Mononuclear cell (primary cell): ENCODE data around the gene PCYOX1L. TPM values are rescaled to one million over a fixed set of nuclear protein-coding genes. Genes with fewer than 3 reads are reported as not detected.
A peak's percentile ranks its signal among the peaks of the same experiment; 100 is the strongest.

ENCODE experiments used
- H3K27me3 ChIP-seq: 2 replicates; pipeline ENCODE4 v1.6.0; 2011; ENCODE audit warnings: low read length, control low read depth; ENCODE audit not compliant: insufficient read depth
- H3K4me1 ChIP-seq: 2 replicates; pipeline ENCODE4 v1.5.1; 2011; ENCODE audit warnings: mild to moderate bottlenecking, low read length, control low read depth; ENCODE audit not compliant: insufficient read depth
- H3K4me3 ChIP-seq: 2 replicates; pipeline ENCODE4 v1.5.1; 2011; ENCODE audit warnings: mild to moderate bottlenecking, low read length, moderate library complexity
- H3K9me3 ChIP-seq: 2 replicates; pipeline ENCODE4 v1.5.1; 2011; ENCODE audit warnings: low read depth, mild to moderate bottlenecking, control low read depth, low read length
- total RNA-seq: library from RNA; depleted of rRNA; stranded (reverse); fragments of >200 nt; gene quantifications from one replicate; pipeline ENCODE4 v1.2.3, GENCODE V29; 2012

Gene PCYOX1L
- total RNA-seq, 1 donor: 9.2 TPM

DNA sequence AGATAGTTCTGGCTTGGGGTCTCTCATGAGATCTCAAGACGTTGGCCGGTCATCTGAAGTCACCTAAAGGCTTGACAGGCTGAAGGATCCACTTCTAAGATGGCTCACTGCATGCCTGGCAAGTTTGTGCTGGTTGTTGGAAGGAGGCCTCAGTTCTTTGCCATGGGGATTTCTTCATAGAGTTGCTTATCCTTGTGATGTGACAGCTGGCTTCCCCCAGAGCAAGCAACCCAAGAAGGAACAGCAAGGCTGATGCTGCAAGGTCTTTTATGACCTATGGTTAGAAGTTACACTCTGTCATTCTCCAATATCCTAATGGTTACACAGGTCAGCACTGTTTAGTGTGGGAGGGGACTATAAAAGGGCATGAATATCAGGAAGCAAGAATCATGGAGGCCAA is 33.2 kb upstream of the PCYOX1L start:
- H3K4me3 ChIP-seq: no peak overlapping the region
- no peaks in the 10 kb centered on the region for H3K4me1 ChIP-seq
- H3K27me3 ChIP-seq: no peaks in the 10 kb centered on the region
- no peaks in the 10 kb centered on the region for H3K9me3 ChIP-seq

- H3K4me3 ChIP-seq: no peak overlapping the region
Measured at GRCh38 chr5:149325166-149325735, 32.6 kb upstream of the PCYOX1L start.

GRCh38 chr5:149325894-149326293 is 32.0 kb upstream of the PCYOX1L start:
- H3K9me3 ChIP-seq: no peaks in the 10 kb centered on the region
- H3K4me3 ChIP-seq: no peak overlapping the region
- no peaks in the 10 kb centered on the region for H3K27me3 ChIP-seq
- H3K4me1 ChIP-seq: no peaks in the 10 kb centered on the region

More at GRCh38 chr5:149325166-149325735, 32.6 kb upstream of the PCYOX1L start:
- H3K9me3 ChIP-seq: no peaks in the 10 kb centered on the region
- H3K27me3 ChIP-seq: no peaks in the 10 kb centered on the region
- no peaks in the 10 kb centered on the region for H3K4me1 ChIP-seq

GRCh38 chr5:149326611-149327010 is 31.2 kb upstream of the PCYOX1L start:
- no peaks in the 10 kb centered on the region for H3K27me3 ChIP-seq
- H3K4me1 ChIP-seq: no peaks in the 10 kb centered on the region
- H3K4me3 ChIP-seq: no peak overlapping the region
- no peaks in the 10 kb centered on the region for H3K9me3 ChIP-seq

- Histone ChIP-seq H3K9me3 (no peaks in the 10 kb centered on the region), H3K4me1 (no peaks in the 10 kb centered on the region), H3K27me3 (no peaks in the 10 kb centered on the region), H3K4me3 (no peak overlapping the region)
Measured at GRCh38 chr5:149328177-149328576, 29.7 kb upstream of the PCYOX1L start.

DNA sequence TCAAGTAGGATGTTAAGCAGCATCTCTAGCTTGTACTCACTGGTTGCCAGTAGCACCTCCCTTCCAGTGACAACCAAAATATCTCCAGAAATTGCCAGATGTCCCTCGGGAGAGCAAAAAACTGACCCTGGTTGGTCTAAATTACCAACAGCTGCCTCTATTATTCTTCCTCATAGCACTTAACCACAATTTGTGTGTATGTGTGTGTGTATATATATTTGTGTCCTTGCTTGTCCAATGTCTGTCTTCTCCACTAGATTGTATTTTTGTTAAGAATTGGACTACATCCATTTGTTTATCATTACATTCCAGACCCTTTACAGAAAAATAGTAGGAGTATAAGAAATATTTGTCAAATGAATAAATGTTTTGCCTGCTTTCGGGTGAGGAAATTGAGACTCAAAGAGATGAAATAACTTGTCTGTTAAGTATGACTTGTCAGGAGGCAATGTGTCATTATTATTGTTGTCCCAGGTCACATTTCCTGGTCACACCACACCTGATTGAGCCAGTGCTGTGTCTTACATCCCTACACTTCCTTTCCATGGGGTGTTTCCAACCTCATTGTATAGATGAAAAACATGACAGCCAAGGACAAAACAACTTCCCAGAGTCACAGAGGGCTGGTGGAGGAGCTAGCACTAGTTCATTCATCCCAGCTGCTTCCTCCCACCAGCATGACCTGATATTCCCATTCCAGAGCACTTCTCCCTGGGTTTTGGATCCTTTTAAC is 24.0 kb upstream of the PCYOX1L start:
- H3K9me3 ChIP-seq: no peaks in the 10 kb centered on the region
- no peaks in the 10 kb centered on the region for H3K4me1 ChIP-seq
- H3K4me3 ChIP-seq: no peak overlapping the region
- H3K27me3 ChIP-seq: no peaks in the 10 kb centered on the region

GRCh38 chr5:149337736-149338135 is 20.1 kb upstream of the PCYOX1L start:
- no peaks in the 10 kb centered on the region for H3K9me3 ChIP-seq
- no peaks in the 10 kb centered on the region for H3K27me3 ChIP-seq
- H3K4me3 ChIP-seq: no peak overlapping the region
- no peaks in the 10 kb centered on the region for H3K4me1 ChIP-seq

- H3K4me3 ChIP-seq: no peak overlapping the region
- H3K4me1 ChIP-seq: no peaks in the 10 kb centered on the region
- H3K9me3 ChIP-seq: no peaks in the 10 kb centered on the region
- no peaks in the 10 kb centered on the region for H3K27me3 ChIP-seq
Measured at GRCh38 chr5:149338364-149338763, 19.5 kb upstream of the PCYOX1L start.

DNA sequence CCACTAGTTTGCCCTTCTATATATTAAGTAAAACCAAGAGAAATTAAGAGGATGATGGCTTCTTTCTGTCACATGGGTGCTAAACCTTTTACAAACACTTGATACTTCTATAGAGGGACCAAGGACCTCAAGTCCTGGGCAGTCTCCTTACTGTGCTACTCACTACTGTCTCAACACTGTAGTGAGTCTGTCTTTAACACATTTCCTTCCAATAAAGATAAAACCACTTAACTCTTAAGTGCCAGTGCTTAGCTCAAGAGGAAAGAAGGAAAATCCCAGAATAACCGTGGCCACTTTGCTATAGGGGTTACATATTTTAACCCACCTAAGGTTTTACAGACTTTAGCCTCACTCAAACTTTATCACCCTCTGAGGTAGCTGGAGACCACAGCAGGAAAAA is 16.9 kb upstream of the PCYOX1L start:
- Histone ChIP-seq H3K9me3 (no peaks in the 10 kb centered on the region), H3K27me3 (no peaks in the 10 kb centered on the region), H3K4me3 (no peak overlapping the region), H3K4me1 (peaks cover 20% of the 10 kb centered on the region)

GRCh38 chr5:149341876-149342275 is 16.0 kb upstream of the PCYOX1L start:
- peaks cover 30% of the 10 kb centered on the region for H3K4me1 ChIP-seq
- no peaks in the 10 kb centered on the region for H3K9me3 ChIP-seq
- H3K27me3 ChIP-seq: no peaks in the 10 kb centered on the region
- no peak overlapping the region for H3K4me3 ChIP-seq

- Histone ChIP-seq H3K27me3 (no peaks in the 10 kb centered on the region), H3K9me3 (no peaks in the 10 kb centered on the region), H3K4me3 (no peak overlapping the region), H3K4me1 (peaks cover 47% of the 10 kb centered on the region)
Measured at GRCh38 chr5:149344151-149344550, 13.7 kb upstream of the PCYOX1L start.

DNA sequence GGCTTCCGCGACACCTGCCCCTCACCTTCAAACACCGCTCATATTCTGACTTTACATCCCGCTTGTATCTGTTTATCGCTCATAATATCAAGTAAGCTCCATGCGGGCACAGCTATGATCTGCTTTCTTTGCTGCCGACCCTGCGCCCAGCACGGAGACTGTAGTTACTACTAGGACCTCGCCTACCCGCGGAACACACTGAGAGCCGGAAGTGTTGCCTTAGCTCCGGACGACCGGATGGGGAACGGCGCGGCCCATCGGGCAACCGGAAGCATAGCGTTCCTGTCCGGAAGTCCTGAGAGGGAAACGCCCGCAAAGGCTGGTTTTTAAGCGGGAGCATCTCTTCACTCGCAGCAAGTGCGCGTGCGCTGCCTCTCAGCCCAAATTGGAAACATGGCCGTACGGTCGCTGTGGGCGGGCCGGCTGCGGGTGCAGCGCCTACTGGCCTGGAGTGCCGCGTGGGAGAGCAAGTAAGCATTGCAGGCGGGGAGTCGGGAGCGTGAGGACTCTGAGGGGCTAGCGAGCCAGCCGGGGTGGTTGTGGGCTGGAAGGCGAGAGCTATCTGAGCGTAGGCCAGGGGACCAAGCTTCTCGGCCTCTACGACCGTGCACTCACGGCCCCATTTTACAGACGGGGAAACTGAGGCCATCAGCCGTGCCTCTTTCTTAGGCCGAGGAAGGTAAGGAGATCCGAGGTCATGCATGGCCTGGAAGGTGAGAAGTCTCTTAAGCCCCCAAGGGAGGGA is 12.5 kb upstream of the PCYOX1L start, which contains the start of gene GRPEL2:
GRPEL2 (plus strand) TSS at position 353 of the 745 bp plus-strand sequence; CDS start at position 394, 41 bp downstream.
- Histone ChIP-seq H3K9me3 (no peaks in the 10 kb centered on the region), H3K27me3 (no peaks in the 10 kb centered on the region), H3K4me3 (peak within 1 kb of the TSS; percentile 68), H3K4me1 (peaks cover 50% of the 10 kb centered on the region)

- Histone ChIP-seq H3K9me3 (no peaks in the 10 kb centered on the region), H3K4me1 (peaks cover 50% of the 10 kb centered on the region), H3K4me3 (peak overlapping the region; percentile 68), H3K27me3 (no peaks in the 10 kb centered on the region)
Measured at GRCh38 chr5:149345892-149346222, 12.0 kb upstream of the PCYOX1L start.

DNA sequence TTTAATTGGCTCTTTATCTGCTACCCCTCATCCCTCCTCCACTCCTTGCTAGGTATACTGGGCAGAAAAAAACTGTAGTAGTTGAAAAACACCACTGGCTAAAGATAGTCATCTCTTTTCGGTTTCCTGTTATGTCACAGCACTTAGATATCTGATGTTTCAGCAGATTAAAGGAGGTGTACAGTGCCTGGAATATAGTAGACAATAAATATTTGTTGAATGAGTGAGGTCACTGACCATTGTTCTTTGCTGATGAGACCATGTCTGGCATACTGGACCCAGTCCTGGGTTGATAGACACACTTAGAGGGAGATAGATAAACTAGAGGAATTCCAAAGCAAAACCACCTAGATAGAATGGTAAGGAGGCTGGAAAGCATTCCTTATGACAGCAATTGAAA is 9.3 kb upstream of the PCYOX1L start:
- Histone ChIP-seq H3K4me1 (peaks cover 50% of the 10 kb centered on the region), H3K9me3 (no peaks in the 10 kb centered on the region), H3K27me3 (no peaks in the 10 kb centered on the region), H3K4me3 (no peak overlapping the region)

DNA sequence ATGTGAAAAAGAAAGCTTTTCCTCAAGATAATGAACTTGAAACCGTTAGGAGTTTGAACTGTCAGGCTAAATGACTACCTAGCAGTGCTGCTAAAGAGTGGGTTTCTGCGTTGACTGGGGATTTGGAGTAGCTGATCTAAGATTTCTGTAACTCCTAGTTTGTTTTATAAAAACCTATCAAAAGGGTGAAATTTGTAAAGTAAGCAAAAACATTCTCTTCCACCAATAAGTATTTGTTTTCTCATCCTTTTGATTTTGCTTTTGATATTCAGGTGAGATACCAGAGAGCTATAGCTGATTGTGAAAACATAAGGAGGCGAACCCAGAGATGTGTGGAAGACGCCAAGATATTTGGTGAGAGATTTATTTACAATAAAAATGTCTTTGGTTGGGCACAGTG is 8.5 kb upstream of the PCYOX1L start:
- Histone ChIP-seq H3K4me3 (no peak overlapping the region), H3K4me1 (peaks cover 45% of the 10 kb centered on the region), H3K27me3 (no peaks in the 10 kb centered on the region)

More for the DNA sequence above, 8.5 kb upstream of the PCYOX1L start:
- H3K9me3 ChIP-seq: no peaks in the 10 kb centered on the region
